ENCODE results near the gene PTPRK.

PTPRK gene

GRCh38 chr6:128171182-128171581, 349.2 kb downstream of the PTPRK start:
- no peak for DNase-seq

DNA sequence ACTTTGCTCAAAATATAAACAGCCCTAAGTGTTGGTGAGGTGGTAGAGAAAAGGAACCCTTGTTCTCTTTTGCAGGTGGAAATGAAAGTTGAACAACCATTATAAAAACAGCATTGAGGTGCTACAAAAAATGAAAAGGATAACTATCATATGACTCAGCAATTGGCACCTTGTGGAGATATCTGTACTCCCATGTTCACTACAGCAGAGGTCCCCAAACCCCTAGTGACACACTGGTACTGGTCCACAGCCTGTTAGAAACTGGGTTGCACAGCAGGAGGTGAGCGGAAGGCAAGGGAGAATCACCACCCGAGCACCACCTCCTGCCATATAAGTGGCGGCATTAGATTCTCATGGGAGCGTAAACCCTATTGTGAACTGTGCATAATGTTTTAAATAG, 352.2 kb downstream of the PTPRK start:
- DNase-seq = no peak

- no peak for DNase-seq
Observed at GRCh38 chr6:128167552-128167951, 352.8 kb downstream of the PTPRK start.

- no peak for DNase-seq
Observed at GRCh38 chr6:128164254-128164653, 356.1 kb downstream of the PTPRK start.

GRCh38 chr6:128162423-128162822, 358.0 kb downstream of the PTPRK start:
- DNase-seq = no peak

GRCh38 chr6:128161839-128162238, 358.6 kb downstream of the PTPRK start:
- no peak for DNase-seq

DNA sequence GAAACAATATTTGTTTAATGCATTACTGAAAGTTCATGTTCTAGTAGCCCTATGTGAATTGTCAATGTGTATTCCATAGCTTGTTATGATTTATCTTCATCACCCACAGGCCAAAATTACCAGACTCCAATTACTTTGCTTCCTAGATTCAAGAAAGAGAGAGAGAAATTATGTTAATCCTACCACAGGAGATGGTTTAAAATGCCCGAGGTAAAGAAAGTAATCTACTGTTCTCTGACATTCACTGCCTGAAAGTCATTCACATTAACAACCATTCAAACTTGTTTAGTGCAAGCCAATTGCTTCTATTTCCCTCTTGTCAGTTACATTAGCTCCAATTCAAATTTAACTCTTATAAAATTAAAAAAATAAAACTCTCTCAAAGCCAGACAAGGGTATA, 359.1 kb downstream of the PTPRK start:
- no peak for DNase-seq

DNA sequence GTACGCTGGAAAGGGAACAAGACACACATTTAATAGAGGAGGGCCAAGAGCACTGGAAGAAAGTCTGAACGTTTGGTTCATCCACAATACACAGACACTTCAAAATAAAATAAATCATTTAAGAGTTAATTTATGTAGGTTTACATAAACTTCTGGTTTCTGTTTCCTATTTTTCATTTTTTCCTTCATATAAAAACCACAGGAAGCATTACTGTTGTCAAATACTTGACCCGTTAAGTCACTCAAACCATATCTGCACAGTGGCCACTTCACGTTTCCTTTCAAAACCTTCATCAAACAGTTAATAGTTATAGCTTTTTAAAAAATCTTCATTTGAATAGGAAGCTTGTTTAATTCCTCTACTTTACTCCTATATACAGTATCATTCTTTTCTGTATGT, 361.9 kb downstream of the PTPRK start:
- DNase-seq = no peak

DNA sequence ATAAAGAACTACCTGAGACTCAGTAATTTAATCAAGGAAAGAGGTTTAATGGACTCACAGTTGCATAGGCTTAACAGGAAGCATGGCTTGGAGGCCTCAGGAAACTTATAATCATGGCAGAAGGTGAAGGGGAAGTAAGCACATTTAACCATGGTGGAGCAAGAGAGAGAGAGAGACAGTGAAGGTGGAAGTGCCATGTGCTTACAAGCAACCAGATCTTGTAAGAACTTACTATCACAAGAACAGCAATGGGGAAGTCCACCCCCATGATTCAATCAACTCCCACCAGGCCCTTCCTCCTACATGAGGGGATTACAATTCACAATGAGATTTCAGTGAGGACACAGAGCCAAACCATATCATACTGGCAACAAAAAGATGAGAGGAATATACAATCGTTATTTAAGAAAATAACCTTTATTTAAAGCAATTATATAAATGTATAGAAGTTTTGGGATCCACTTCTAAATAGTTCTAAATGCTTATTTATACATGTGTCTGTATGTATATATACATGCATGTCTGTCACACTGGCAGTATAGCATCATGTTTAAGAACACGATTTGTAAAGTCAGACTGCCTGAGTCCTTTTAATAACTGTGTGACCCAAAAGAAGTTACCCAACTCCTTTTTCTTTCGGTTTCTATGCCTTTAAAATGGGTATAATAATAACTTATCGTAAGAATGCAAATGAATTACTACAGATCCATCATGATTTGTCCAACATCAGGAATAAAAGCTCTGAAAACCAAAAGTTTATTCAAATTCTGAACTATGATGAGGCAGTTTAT, 363.9 kb downstream of the PTPRK start:
- no peak for DNase-seq

GRCh38 chr6:128155826-128156225, 364.6 kb downstream of the PTPRK start:
- DNase-seq = no peak

- no peak for DNase-seq
Observed at GRCh38 chr6:128152551-128152950, 367.8 kb downstream of the PTPRK start.

DNA sequence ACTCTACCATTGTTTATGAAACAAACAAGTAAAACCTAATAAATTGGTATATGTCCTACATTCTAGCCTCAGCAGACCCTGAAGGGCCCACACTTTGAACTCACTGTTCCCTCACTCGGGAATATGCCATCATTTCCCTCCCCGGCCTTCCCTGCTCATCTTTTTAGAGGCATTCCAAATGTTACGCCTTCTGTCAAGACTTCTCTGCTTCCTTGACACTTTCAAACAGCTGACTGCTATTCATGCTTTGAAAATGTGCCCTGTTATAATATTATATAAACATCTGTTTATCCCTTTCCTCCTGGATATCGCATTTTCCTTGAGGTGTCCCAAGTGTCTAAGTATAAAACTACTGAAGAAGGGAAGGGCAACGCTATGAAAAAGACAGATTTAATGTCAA, 370.0 kb downstream of the PTPRK start:
- DNase-seq = no peak

DNA sequence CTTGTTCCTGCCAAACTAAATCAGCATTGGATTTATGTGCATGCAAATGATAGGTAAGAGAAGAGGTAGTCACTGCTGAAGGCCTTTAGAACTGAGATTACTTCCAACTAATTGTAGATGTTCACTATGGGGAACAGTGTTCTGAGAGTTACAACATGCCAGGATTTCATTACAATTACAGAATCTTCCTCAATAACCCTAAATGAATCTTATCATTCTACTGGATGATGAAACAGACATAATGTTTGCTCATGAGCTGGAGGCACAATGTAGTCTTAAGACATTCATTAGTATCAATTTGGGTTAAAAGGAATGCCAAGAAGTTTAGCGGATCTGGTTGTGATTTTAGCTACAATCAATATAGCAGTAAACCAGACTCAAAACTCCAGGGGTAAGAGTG, 370.6 kb downstream of the PTPRK start:
- DNase-seq = no peak

DNA sequence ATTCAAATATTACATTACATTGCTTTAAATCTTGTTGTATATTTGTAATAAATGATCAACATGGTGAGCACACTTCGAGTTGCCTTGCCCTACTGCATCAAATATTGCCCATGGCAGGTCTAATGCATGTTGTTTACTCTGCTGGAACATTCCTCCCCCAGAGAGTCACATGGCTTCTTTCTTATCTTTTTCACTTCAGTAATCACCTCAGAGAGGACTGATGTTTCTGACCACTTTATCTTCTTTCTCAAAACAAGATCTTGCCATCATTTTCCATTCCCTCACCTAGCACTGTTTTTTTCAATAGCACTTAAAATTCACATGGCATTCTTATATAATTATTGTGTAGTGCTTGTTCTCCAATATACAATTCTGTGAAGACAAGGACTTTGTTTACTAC, 376.1 kb downstream of the PTPRK start:
- DNase-seq = no peak

DNA sequence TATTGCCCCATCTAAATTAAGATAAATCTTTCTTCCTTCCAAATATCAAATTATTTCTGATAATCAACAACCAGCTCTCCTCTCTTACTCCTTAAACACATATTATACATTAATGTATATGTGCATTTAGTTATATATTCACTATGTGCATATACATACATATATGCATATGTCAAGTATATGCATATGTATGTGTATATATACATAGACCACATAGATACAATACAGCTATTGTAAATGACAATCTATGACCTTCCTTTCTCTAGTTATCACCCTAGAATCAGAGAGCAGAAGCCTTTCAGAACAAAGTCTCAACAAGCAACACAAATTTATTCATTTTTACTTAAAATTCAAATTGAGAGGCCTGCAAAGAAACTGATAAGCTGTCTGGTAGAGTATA, 378.5 kb downstream of the PTPRK start:
- no peak for DNase-seq

GRCh38 chr6:128139519-128139918, 380.9 kb downstream of the PTPRK start:
- DNase-seq = no peak

GRCh38 chr6:128138694-128139093, 381.7 kb downstream of the PTPRK start:
- no peak for DNase-seq

DNA sequence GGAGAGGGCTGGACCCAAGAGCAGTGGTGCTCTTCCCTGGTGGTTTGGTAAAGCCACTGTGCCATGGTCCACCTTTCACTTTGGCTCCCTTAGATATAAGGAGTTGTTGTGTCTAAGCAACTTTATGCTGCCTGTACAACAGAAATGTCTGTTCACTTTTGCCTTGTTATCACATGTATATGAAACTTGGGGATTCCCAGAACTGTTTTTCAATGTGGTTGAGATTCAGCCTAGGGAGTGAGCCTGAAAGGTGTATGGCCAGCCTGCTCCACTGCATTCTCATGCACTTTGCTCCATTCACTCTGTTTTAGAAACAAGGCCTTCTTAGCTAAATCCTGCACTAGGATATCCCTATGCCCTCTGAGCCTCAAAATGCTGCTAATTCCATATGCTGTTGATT, 385.1 kb downstream of the PTPRK start:
- no peak for DNase-seq

GRCh38 chr6:128131566-128131965, 388.8 kb downstream of the PTPRK start:
- no peak for DNase-seq

- no peak for DNase-seq
Observed at GRCh38 chr6:128131036-128131435, 389.4 kb downstream of the PTPRK start.

DNA sequence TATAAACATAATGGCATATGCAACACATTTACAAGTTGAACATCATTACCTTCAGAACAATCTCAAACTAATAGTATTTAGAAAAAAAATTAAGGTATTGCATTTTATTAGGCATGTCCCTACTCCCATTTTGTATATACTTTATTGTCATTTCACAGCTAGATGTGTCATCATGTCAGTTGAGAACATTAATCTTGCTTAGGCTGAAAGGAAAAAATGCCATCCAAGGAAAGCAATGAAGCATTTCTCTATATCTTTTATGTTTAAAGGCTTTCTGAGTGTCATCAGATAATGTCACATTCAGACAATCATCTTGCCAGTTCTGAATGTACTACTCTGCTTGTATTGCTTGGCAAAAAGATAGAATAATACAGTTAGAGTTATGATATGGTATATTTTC, 390.7 kb downstream of the PTPRK start:
- DNase-seq = no peak

- no peak for DNase-seq
Observed at GRCh38 chr6:128127650-128128049, 392.7 kb downstream of the PTPRK start.

GRCh38 chr6:128124713-128125112, 395.7 kb downstream of the PTPRK start:
- no peak for DNase-seq

- DNase-seq = no peak
Observed at GRCh38 chr6:128121610-128122009, 398.8 kb downstream of the PTPRK start.

GRCh38 chr6:128121190-128121589, 399.2 kb downstream of the PTPRK start:
- no peak for DNase-seq

All from cortex of kidney (tissue), 1 donor.